Measurements from ENCODE around the gene YIF1A. TPM values are rescaled to one million over a fixed set of nuclear protein-coding genes. Genes with fewer than 3 reads are reported as not detected.

Gene YIF1A
- total and polyA plus RNA-seq, 2 of the 4 experiments (the other 2 are of a cell fraction), result 128 to 207 TPM

DNA sequence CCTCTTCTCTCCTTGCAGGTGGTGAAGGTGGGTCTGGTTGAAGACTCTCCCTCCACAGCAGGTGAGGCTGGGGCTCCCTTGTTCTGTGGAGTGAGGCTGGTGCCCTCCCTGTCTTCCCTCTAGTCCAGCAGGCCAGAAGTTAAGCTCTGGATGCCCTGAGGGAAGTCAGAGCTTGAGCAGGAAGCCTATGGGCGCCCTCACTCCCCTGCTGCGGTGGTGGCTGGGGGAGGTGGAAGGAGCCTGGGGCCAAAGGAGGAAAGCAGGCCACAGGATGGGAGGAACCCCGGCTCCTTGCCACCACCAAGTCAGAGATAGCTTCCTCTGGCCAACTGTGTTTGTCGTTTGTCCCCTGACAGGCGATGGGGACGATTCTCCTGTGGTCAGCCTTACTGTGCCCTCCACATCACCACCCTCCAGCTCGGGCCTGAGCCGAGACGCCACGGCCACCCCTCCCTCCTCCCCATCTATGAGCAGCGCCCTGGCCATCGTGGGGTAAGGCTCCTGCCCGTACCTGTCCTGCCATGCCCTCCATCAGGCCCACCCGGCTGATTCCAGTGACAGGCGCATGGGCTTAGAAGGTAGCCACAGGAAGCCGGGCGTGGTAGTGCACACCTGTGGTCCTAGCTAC, 50.0 kb downstream of the YIF1A start:
- no peak overlapping the region for H3K27ac ChIP-seq (ENCODE audit: insufficient read depth, low read length)
- peaks cover 64% of the 10 kb centered on the region for H3K36me3 ChIP-seq (ENCODE audit: control insufficient read depth, insufficient read depth, low read length)
- no peak overlapping the region for H2AFZ ChIP-seq (replicated peaks; ENCODE audit: low read length, poor library complexity)
- H3K79me1 ChIP-seq (ENCODE audit: low read depth in 1 of 2, low read length in 2 of 2), result no peaks in the 10 kb centered on the region
- intact Hi-C loops (cut with micrococcal nuclease) (no loop called here), in situ Hi-C loops (cut with MboI; ENCODE audit: low sequenced_read_pairs) (no loop called here), dilution Hi-C loops (cut with HindIII; ENCODE audit: low sequenced_read_pairs, unreplicated experiment) (no loop called here)
- no peak overlapping the region for H3K18ac ChIP-seq (ENCODE audit: low read depth, low read length)
- no peak for TF ChIP-seq RFX5 (IDR thresholded peaks at IDR 0.05; ENCODE audit: low read depth, low read length)
- no peak for TF ChIP-seq MAZ (IDR thresholded peaks at IDR 0.05; ENCODE audit: borderline replicate concordance, low read depth, low read length)
- no peak for TF ChIP-seq MAFK (IDR thresholded peaks at IDR 0.05; ENCODE audit: low read depth, low read length)
- no peak for TF ChIP-seq FOS (IDR thresholded peaks at IDR 0.05; ENCODE audit: low read depth, low read length)
- TF ChIP-seq, protein P1, sequence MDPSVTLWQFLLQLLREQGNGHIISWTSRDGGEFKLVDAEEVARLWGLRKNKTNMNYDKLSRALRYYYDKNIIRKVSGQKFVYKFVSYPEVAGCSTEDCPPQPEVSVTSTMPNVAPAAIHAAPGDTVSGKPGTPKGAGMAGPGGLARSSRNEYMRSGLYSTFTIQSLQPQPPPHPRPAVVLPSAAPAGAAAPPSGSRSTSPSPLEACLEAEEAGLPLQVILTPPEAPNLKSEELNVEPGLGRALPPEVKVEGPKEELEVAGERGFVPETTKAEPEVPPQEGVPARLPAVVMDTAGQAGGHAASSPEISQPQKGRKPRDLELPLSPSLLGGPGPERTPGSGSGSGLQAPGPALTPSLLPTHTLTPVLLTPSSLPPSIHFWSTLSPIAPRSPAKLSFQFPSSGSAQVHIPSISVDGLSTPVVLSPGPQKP (IDR thresholded peaks at IDR 0.05; ENCODE audit: borderline replicate concordance, low read depth, low read length), result no peak
- no peak for TF ChIP-seq CEBPB (IDR thresholded peaks at IDR 0.05; ENCODE audit: low read depth, low read length)
- no peak for TF ChIP-seq MXI1 (IDR thresholded peaks at IDR 0.05; ENCODE audit: borderline replicate concordance, low read depth, low read length)
- no peak for TF ChIP-seq BHLHE40 (IDR thresholded peaks at IDR 0.05; ENCODE audit: low read depth, low read length)
- no peak for TF ChIP-seq SMC3 (IDR thresholded peaks at IDR 0.05; ENCODE audit: low read depth, low read length)
- TF ChIP-seq RCOR1 (IDR thresholded peaks at IDR 0.05; ENCODE audit: insufficient replicate concordance, low read length), result no peak
- no peak for TF ChIP-seq NFE2L2 (IDR thresholded peaks at IDR 0.05; ENCODE audit: low read depth, low read length)
- TF ChIP-seq RAD21 (IDR thresholded peaks at IDR 0.05; ENCODE audit: low read length), result no peak
- TF ChIP-seq, protein P2, sequence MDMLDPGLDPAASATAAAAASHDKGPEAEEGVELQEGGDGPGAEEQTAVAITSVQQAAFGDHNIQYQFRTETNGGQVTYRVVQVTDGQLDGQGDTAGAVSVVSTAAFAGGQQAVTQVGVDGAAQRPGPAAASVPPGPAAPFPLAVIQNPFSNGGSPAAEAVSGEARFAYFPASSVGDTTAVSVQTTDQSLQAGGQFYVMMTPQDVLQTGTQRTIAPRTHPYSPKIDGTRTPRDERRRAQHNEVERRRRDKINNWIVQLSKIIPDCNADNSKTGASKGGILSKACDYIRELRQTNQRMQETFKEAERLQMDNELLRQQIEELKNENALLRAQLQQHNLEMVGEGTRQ (IDR thresholded peaks at IDR 0.05; ENCODE audit: low read depth, low read length), result no peak
- TF ChIP-seq POLR2A (IDR thresholded peaks at IDR 0.05; ENCODE audit: low read depth, low read length), result no peak
- TF ChIP-seq, protein P3, sequence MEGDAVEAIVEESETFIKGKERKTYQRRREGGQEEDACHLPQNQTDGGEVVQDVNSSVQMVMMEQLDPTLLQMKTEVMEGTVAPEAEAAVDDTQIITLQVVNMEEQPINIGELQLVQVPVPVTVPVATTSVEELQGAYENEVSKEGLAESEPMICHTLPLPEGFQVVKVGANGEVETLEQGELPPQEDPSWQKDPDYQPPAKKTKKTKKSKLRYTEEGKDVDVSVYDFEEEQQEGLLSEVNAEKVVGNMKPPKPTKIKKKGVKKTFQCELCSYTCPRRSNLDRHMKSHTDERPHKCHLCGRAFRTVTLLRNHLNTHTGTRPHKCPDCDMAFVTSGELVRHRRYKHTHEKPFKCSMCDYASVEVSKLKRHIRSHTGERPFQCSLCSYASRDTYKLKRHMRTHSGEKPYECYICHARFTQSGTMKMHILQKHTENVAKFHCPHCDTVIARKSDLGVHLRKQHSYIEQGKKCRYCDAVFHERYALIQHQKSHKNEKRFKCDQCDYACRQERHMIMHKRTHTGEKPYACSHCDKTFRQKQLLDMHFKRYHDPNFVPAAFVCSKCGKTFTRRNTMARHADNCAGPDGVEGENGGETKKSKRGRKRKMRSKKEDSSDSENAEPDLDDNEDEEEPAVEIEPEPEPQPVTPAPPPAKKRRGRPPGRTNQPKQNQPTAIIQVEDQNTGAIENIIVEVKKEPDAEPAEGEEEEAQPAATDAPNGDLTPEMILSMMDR (conservative IDR thresholded peaks at IDR 0.05; ENCODE audit: low read depth, low read length), result no peak
- no peak for TF ChIP-seq CHD1 (IDR thresholded peaks at IDR 0.05; ENCODE audit: low read depth, low read length)
- BruUV-seq (replicated peaks), result no TSS peak
- ChIA-PET POLR2A (ENCODE audit: unreplicated experiment) (no interaction called here), CTCF (no interaction called here)
- H4K20me1 ChIP-seq (ENCODE audit: insufficient read depth, low read length), result no peaks in the 10 kb centered on the region
- H2BK5ac ChIP-seq (ENCODE audit: low read depth, low read length, poor library complexity, severe bottlenecking), result no peak overlapping the region
- H3K4me1 ChIP-seq (ENCODE audit: control insufficient read depth, insufficient read depth, low read length), result no peaks in the 10 kb centered on the region
- H4K5ac ChIP-seq (ENCODE audit: low read depth, low read length), result no peak overlapping the region
- H4K8ac ChIP-seq (ENCODE audit: low read depth in 2 of 2, low read length in 2 of 2), result no peak overlapping the region
- H3K9me1 ChIP-seq (ENCODE audit: insufficient read depth, low read length), result no peaks in the 10 kb centered on the region
- no peak overlapping the region for H3K23ac ChIP-seq (ENCODE audit: low read depth, low read length)
- no peak overlapping the region for H2BK15ac ChIP-seq (ENCODE audit: low read depth, low read length)
- H3K4ac ChIP-seq (ENCODE audit: low read depth, low read length), result no peak overlapping the region
- ATAC-seq (ENCODE audit: low read depth) (no peak), DNase-seq (no peak)
- H2BK120ac ChIP-seq (ENCODE audit: low read depth, low read length), result no peak overlapping the region
- no peaks in the 10 kb centered on the region for H3K9me3 ChIP-seq (ENCODE audit: control insufficient read depth, insufficient read depth, low read length)
- H2AK9ac ChIP-seq (replicated peaks; ENCODE audit: low read depth, low read length, poor library complexity), result no peak overlapping the region
- no peak overlapping the region for H2AK5ac ChIP-seq (ENCODE audit: low read depth, low read length)
- H3K4me2 ChIP-seq (ENCODE audit: low read depth, low read length), result no peak overlapping the region
- H3K56ac ChIP-seq (ENCODE audit: extremely low read depth, insufficient read depth, low read length), result no peak overlapping the region
- no peak overlapping the region for H4K91ac ChIP-seq (ENCODE audit: insufficient read depth, low read depth, low read length)
- H2BK20ac ChIP-seq (ENCODE audit: low read depth, low read length), result no peak overlapping the region
- no peak overlapping the region for H3K4me3 ChIP-seq (ENCODE audit: insufficient read depth, low read depth, low read length)
- H3K14ac ChIP-seq (replicated peaks; ENCODE audit: low read depth, low read length), result no peak overlapping the region
- H3K27me3 ChIP-seq (ENCODE audit: control insufficient read depth, insufficient read depth, low read length), result no peaks in the 10 kb centered on the region
- WGBS, 2 experiments (ENCODE audit: extremely low coverage in 2 of 2, insufficient read length in 1 of 2), result 97% methylated on average over 6 of the region's 17 CpGs; no CpG with 5 or more reads in 1 of the 2 experiments
- H3K9ac ChIP-seq (ENCODE audit: low read depth, low read length), result no peak overlapping the region
